GM23248 (cell line): ENCODE results near the gene SLC22A5. TPM values are rescaled to one million over a fixed set of nuclear protein-coding genes. Genes with fewer than 3 reads are reported as not detected.
A peak's percentile ranks its signal among the peaks of the same experiment; 100 is the strongest.

Experiments used
- DNase-seq: peaks from one replicate; pipeline ENCODE4 v3.0.0-alpha.2; 2015
- H2AFZ ChIP-seq: fragments of 200-600 bp; sonication (generic); 2 replicates; pipeline ENCODE4 v1.6.1; 2016; ENCODE audit warnings: antibody characterized with exemption
- H3F3A ChIP-seq: fragments of 200-600 bp; sonication (generic); 2 replicates; pipeline ENCODE4 v1.6.1; 2016; ENCODE audit warnings: mild to moderate bottlenecking, antibody characterized with exemption, mixed run types; ENCODE audit not compliant: insufficient read depth
- H3K27ac ChIP-seq: fragments of 200-600 bp; sonication (generic); 2 replicates; pipeline ENCODE4 v1.5.1; 2016; ENCODE audit warnings: mild to moderate bottlenecking
- H3K27me3 ChIP-seq: fragments of 200-600 bp; sonication (generic); replicated peaks from 2 replicates; pipeline ENCODE4 v1.6.1; 2016; ENCODE audit warnings: mild to moderate bottlenecking; ENCODE audit not compliant: insufficient read depth
- H3K36me3 ChIP-seq: fragments of 200-600 bp; sonication (generic); 2 replicates; pipeline ENCODE4 v1.6.1; 2016; ENCODE audit warnings: low read depth, mild to moderate bottlenecking
- H3K4me1 ChIP-seq: fragments of 200-600 bp; sonication (generic); 2 replicates; pipeline ENCODE4 v1.6.1; 2016; ENCODE audit warnings: mild to moderate bottlenecking; ENCODE audit not compliant: insufficient read depth
- H3K4me2 ChIP-seq: fragments of 200-600 bp; sonication (generic); one replicate; pipeline ENCODE4 v1.6.1; 2016; ENCODE audit warnings: mild to moderate bottlenecking; ENCODE audit not compliant: unreplicated experiment
- H3K4me3 ChIP-seq: fragments of 200-600 bp; sonication (generic); 2 replicates; pipeline ENCODE4 v1.5.1; 2016; ENCODE audit warnings: mild to moderate bottlenecking
- H3K79me2 ChIP-seq: fragments of 200-600 bp; sonication (generic); 2 replicates; pipeline ENCODE4 v1.6.1; 2016; ENCODE audit warnings: mild to moderate bottlenecking; ENCODE audit not compliant: insufficient read depth
- H3K9ac ChIP-seq: fragments of 200-600 bp; sonication (generic); 2 replicates; pipeline ENCODE4 v1.6.1; 2016; ENCODE audit warnings: mild to moderate bottlenecking
- H3K9me2 ChIP-seq: fragments of 200-600 bp; sonication (generic); 2 replicates; pipeline ENCODE4 v1.6.1; 2016; ENCODE audit warnings: mixed run types, mild to moderate bottlenecking, moderate library complexity; ENCODE audit not compliant: insufficient read depth
- H3K9me3 ChIP-seq: fragments of 200-600 bp; sonication (generic); one replicate; pipeline ENCODE4 v1.6.1; 2017; ENCODE audit warnings: low read depth
- H4K20me1 ChIP-seq: fragments of 200-600 bp; sonication (generic); 2 replicates; pipeline ENCODE4 v1.6.0; 2016; ENCODE audit not compliant: insufficient read depth
- EZH2 ChIP-seq: fragments of 200-600 bp; sonication (generic); IDR thresholded peaks from 2 replicates; pipeline ENCODE4 v1.6.1; 2018; ENCODE audit warnings: antibody characterized with exemption, mild to moderate bottlenecking; ENCODE audit not compliant: insufficient read depth, poor library complexity, severe bottlenecking
- EZH2phosphoT487 ChIP-seq: fragments of 200-600 bp; sonication (generic); IDR thresholded peaks from 2 replicates; pipeline ENCODE4 v1.6.1; 2018; ENCODE audit warnings: antibody characterized with exemption, moderate library complexity, mild to moderate bottlenecking, low read depth; ENCODE audit not compliant: insufficient read depth
- WGBS, 2 experiments: methylation state at CpG; one replicate each; pipeline ENCODE4 v1.1.6; 2015 to 2017; ENCODE audit warnings: low lambda C conversion rate in 2 of 2, low coverage in 1 of 2; ENCODE audit errors: missing lambda C conversion rate in 2 of 2; 5-methylcytosine and 5-hydroxymethylcytosine counted together
- in situ Hi-C: fragments of 300-500 bp; cut with MboI; formaldehyde crosslinking; loops from 2 replicates; pipeline ENCODE4 v1.15.0; 2020
- polyA plus RNA-seq: library from polyadenylated mRNA; unstranded; fragments of >200 nt; fragmentation: Nextera tagmentation; extraction: Ambion mirVana; gene quantifications from 2 replicates; pipeline ENCODE4 v1.2.1, GENCODE V29; 2016
- total RNA-seq: library from RNA; depleted of rRNA; stranded (reverse); fragments of >200 nt; shearing (Covaris generic); gene quantifications from 2 replicates; pipeline ENCODE4 v1.2.3, GENCODE V29; 2014

Gene SLC22A5
- total and polyA plus RNA-seq, 2 experiments from 2014 or later: 1.7 to 3.0 TPM

DNA sequence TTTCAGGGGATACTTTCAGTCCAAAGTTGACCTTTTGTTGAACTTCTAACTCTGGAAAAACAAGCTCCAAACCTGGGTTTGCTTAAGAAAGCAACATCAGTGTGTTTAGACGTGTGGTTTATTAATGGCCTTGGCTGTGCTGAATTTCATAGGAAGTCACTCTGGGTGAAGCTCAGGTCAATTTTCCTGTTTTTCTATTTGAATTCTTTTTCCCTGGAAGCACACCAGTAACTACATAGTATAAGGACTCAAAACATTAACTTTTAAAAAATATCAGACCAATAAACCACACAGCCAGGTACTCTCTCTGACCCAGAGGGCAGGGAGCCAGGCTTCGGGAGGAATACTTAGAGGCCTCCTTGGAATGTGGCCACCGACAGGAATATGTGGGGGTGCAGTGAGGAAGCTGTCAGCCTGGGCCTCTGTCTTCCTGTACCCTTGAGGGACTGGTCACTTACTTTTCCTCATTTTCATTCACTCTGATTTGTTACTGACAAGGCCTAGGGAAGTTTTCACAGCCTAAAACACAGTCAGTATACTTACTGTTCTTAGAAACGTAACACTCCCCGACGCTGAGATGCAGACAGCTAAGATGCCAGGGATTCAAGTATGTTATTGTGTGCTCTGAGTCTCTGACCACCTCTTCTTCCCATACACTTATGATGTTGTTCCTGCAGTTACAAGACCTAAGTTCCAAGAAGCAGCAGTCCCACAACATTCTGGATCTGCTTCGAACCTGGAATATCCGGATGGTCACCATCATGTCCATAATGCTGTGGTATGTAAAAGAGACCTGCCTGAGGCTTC, 18.9 kb downstream of the SLC22A5 start:
- peak overlapping the region; percentile 50 for H3K4me2 ChIP-seq
- H3K9me2 ChIP-seq: no peaks in the 10 kb centered on the region
- H3K4me3 ChIP-seq: peak overlapping the region; percentile 26; the same call in 1 of the 2 replicates
- no peaks in the 10 kb centered on the region for H3K27me3 ChIP-seq
- H4K20me1 ChIP-seq: no peaks in the 10 kb centered on the region
- no peaks in the 10 kb centered on the region for H3K9me3 ChIP-seq
- in situ Hi-C loops: loop anchor here (10.0 to 25.0 kb wide), 3 partner anchors 116 to 424 kb away; partner anchors contain the start of gene SOWAHA
- H3K79me2 ChIP-seq: no peaks in the 10 kb centered on the region
- 64 to 67% methylated on average over 8 of the region's 8 CpGs for WGBS, 2 experiments
- peak overlapping the region; percentile 61 for H3K9ac ChIP-seq
- no peak overlapping the region for H2AFZ ChIP-seq
- no peak for TF ChIP-seq EZH2phosphoT487
- TF ChIP-seq EZH2: no peak
- H3K4me1 ChIP-seq: peaks cover 37% of the 10 kb centered on the region
- no peaks in the 10 kb centered on the region for H3K36me3 ChIP-seq
- peak overlapping the region; percentile 90 for H3K27ac ChIP-seq
- peak; percentile 51 for DNase-seq
- H3F3A ChIP-seq: peaks cover 36% of the 10 kb centered on the region

DNA sequence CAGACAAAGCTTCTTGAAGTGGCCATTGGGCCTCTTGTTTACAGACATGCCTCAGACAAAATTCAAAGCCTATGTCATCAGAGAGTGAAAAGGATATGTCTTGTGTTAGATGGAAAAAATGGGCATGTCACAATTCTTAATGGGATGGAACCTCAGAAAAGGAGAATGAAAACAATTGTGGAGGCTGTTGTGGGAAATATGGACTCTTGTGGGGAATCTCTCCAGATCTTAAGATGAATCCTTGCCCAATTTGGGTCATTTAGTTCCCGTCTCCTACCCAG, 19.5 kb downstream of the SLC22A5 start:
- Histone ChIP-seq H3K27ac (peak overlapping the region; percentile 90), H3F3A (peaks cover 36% of the 10 kb centered on the region), H3K4me2 (peak overlapping the region; percentile 50), H4K20me1 (no peaks in the 10 kb centered on the region), H3K79me2 (no peaks in the 10 kb centered on the region), H3K9ac (peak overlapping the region; percentile 61), H3K27me3 (no peaks in the 10 kb centered on the region), H3K4me1 (peaks cover 37% of the 10 kb centered on the region), H3K36me3 (no peaks in the 10 kb centered on the region), H3K4me3 (no peak overlapping the region), H2AFZ (no peak overlapping the region), H3K9me3 (no peaks in the 10 kb centered on the region), H3K9me2 (no peaks in the 10 kb centered on the region)
- in situ Hi-C loops: loop anchor here (10.0 to 25.0 kb wide), 3 partner anchors 116 to 423 kb away; partner anchors contain the start of gene SOWAHA
- WGBS, 2 experiments: 46 to 100% methylated on average over 1 of the region's 1 CpG
- no peak for TF ChIP-seq EZH2
- no peak for TF ChIP-seq EZH2phosphoT487
- DNase-seq: peak; percentile 46

DNA sequence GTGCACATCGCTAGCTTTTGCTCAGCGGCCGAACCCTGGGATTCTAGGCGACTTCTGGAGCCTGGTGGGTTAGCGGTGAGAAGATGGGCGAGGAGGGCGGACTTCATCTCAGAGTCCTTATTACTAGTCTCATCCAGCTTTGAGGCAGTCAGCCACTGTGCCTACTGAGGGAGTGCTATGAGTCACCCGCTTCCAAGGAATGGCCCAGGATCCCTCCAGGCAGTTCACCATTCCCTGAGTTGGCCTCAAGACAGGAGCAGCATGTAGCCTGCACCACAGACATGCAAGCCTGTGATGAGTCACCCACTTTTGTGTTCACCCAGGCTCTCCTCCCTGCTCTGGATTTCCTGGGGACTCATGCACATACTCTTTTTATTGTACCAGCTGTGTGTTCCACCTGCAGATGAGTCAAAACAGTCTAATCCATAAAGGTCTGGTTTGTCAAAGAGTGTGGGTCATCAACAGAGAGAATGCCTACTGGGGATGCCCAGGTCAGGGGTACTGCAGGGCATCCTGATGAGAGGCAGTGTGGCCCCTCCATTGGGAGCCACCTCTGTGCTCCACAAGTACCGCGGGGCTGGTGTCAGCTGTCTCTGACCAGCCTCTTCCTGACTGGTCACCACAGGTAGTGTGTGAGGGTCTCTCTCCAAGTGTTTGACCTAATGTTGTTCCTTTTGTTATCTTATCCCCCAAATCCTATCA, 20.2 kb downstream of the SLC22A5 start:
- 35 to 38% methylated on average over 10 of the region's 10 CpGs for WGBS, 2 experiments
- Histone ChIP-seq H3F3A (peaks cover 36% of the 10 kb centered on the region), H4K20me1 (no peaks in the 10 kb centered on the region), H3K36me3 (no peaks in the 10 kb centered on the region), H3K27me3 (no peaks in the 10 kb centered on the region), H3K9me3 (no peaks in the 10 kb centered on the region), H2AFZ (no peak overlapping the region), H3K4me3 (no peak overlapping the region), H3K9ac (peak overlapping the region; percentile 61), H3K4me1 (peaks cover 37% of the 10 kb centered on the region), H3K79me2 (no peaks in the 10 kb centered on the region), H3K27ac (peak overlapping the region; percentile 90), H3K4me2 (peak overlapping the region; percentile 50), H3K9me2 (no peaks in the 10 kb centered on the region)
- in situ Hi-C loops: loop anchor here (10.0 to 25.0 kb wide), 3 partner anchors 115 to 423 kb away; partner anchors contain the start of gene SOWAHA
- DNase-seq: peak; percentile 100
- TF ChIP-seq EZH2: no peak

DNA sequence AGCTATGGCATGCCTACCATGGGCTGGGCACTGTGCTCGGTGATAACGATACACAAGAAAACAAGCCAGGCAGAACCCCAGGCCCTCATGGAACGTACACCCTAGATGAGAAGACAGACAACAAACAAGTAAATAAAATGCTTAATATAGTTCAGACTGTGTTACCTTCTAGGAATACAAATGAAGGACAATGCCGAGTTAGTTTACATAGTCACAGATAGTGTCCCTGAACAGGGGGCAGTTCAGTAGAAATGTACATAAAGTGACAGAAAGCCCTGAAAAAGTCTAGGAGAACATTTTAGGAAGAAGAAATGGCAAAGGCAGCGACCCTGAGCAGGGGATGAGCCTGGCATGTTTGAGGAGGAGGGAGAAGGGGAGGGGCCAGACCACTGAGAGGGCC, 21.7 kb downstream of the SLC22A5 start:
- H3F3A ChIP-seq: peaks cover 36% of the 10 kb centered on the region
- no peaks in the 10 kb centered on the region for H3K9me3 ChIP-seq
- H3K9ac ChIP-seq: no peak overlapping the region
- DNase-seq: no peak
- H3K36me3 ChIP-seq: no peaks in the 10 kb centered on the region
- H2AFZ ChIP-seq: no peak overlapping the region
- peaks cover 37% of the 10 kb centered on the region for H3K4me1 ChIP-seq
- no peak overlapping the region for H3K4me2 ChIP-seq
- no peaks in the 10 kb centered on the region for H3K9me2 ChIP-seq
- TF ChIP-seq EZH2phosphoT487: no peak
- no peak for TF ChIP-seq EZH2
- no peaks in the 10 kb centered on the region for H3K27me3 ChIP-seq
- in situ Hi-C loops: loop anchor here (25.0 kb wide), 2 partner anchors 321 to 421 kb away; partner anchors contain the start of gene SOWAHA
- H3K27ac ChIP-seq: no peak overlapping the region
- no peaks in the 10 kb centered on the region for H3K79me2 ChIP-seq
- no peaks in the 10 kb centered on the region for H4K20me1 ChIP-seq
- H3K4me3 ChIP-seq: no peak overlapping the region
- 83 to 88% methylated on average over 5 of the region's 5 CpGs for WGBS, 2 experiments
